HepG2 (cell line): Measurements from ENCODE around the gene KIF26B. TPM values are rescaled to one million over a fixed set of nuclear protein-coding genes. Genes with fewer than 3 reads are reported as not detected.

Source experiments
- ATAC-seq: fragments of 200-7000 bp; cut with Tn5 transposase; 3 replicates; pipeline ENCODE4 v1.9.1; 2020; ENCODE audit warnings: mild to moderate bottlenecking, moderate library complexity
- BruUV-seq: library from RNA; stranded (reverse); fragments of 400-500 nt; replicated peaks from 2 replicates; lab custom pipeline; 2021; lab: Mats Ljungman, UMichigan
- CTCF ChIA-PET: fragments of 300-600 bp; formaldehyde crosslinking; extraction: SDS; loops from one replicate; lab custom pipeline; 2021; ENCODE audit warnings: low total read pairs, inconsistent platforms, low intra/inter-chr PET ratio; lab: Yijun Ruan, JAX
- POLR2A ChIA-PET: fragments of 350-600 bp; sonication (Branson Sonifier 250); formaldehyde crosslinking; loops from one replicate; lab custom pipeline; 2020; ENCODE audit warnings: antibody characterized with exemption, inconsistent platforms; lab: Yijun Ruan, JAX
- DNase-seq: peaks from one replicate; pipeline ENCODE4 v3.0.0-alpha.2; 2015; ENCODE audit warnings: low spot score
- FAIRE-seq: peaks from 3 replicates; lab custom pipeline; 2011; peaks lifted over from hg19 to GRCh38; lab: Jason Lieb, UNC
- H2AFZ ChIP-seq: one replicate; pipeline ENCODE4 v1.6.1; 2011; ENCODE audit warnings: low read length, inconsistent platforms
- H3K27ac ChIP-seq: fragments of 300-600 bp; 3 replicates; pipeline ENCODE4 v1.8.0; 2011; ENCODE audit warnings: mixed run types, mild to moderate bottlenecking, mixed read lengths, low read length, inconsistent platforms; ENCODE audit not compliant: insufficient read depth; ENCODE audit errors: extremely low read length
- H3K27me3 ChIP-seq, 2 experiments: fragments of 200-600 bp in 1 of 2; 2 replicates in 1 of 2; 3 replicates in 1 of 2; pipeline versions ENCODE4 v1.6.0 to v1.8.0; 2011; ENCODE audit warnings: low read length in 2 of 2, mild to moderate bottlenecking in 2 of 2, moderate library complexity in 2 of 2, inconsistent platforms in 1 of 2; ENCODE audit not compliant: insufficient read depth in 2 of 2, control insufficient read depth in 1 of 2
- H3K36me3 ChIP-seq, 2 experiments: fragments of 200-600 bp in 1 of 2; replicated peaks in 1 of 2; 2 replicates in 1 of 2; 3 replicates in 1 of 2; pipeline versions ENCODE4 v1.5.1 to v1.8.0; 2011; ENCODE audit warnings: low read length in 2 of 2, inconsistent platforms in 1 of 2; ENCODE audit not compliant: insufficient read depth in 2 of 2, control insufficient read depth in 1 of 2
- H3K4me1 ChIP-seq: 2 replicates; pipeline ENCODE4 v1.5.1; 2012; ENCODE audit warnings: low read length, inconsistent platforms; ENCODE audit not compliant: insufficient read depth
- H3K4me2 ChIP-seq: 2 replicates; pipeline ENCODE4 v1.6.0; 2011; ENCODE audit warnings: low read depth, low read length, inconsistent platforms
- H3K4me3 ChIP-seq, 3 experiments: fragments of 200-600 bp in 1 of 3; sonication (generic), shearing (Covaris generic) in 1 of 3; replicated peaks in 1 of 3; 2 replicates each; pipeline ENCODE4 v1.5.1; 2011 to 2016; ENCODE audit warnings: low read length in 3 of 3, inconsistent platforms in 2 of 3, low read depth in 2 of 3, mild to moderate bottlenecking in 2 of 3, control low read depth in 1 of 3, mixed read lengths in 1 of 3; ENCODE audit not compliant: insufficient read depth in 1 of 3
- H3K79me2 ChIP-seq: one replicate; pipeline ENCODE4 v1.6.1; 2011; ENCODE audit warnings: low read length, inconsistent platforms; ENCODE audit not compliant: insufficient read depth
- H3K9ac ChIP-seq: 2 replicates; pipeline ENCODE4 v1.6.0; 2011; ENCODE audit warnings: mild to moderate bottlenecking, low read depth, low read length, inconsistent platforms; ENCODE audit not compliant: insufficient read depth
- H3K9me3 ChIP-seq: 2 replicates; pipeline ENCODE4 v1.5.1; 2012; ENCODE audit warnings: mild to moderate bottlenecking, low read length
- H4K20me1 ChIP-seq: 2 replicates; pipeline ENCODE4 v1.6.0; 2011; ENCODE audit warnings: inconsistent platforms, mild to moderate bottlenecking, low read length, moderate library complexity; ENCODE audit not compliant: insufficient read depth
- AGO1 ChIP-seq: fragments of 200-400 bp; formaldehyde crosslinking; IDR thresholded peaks from 2 replicates; pipeline ENCODE4 v1.6.1; 2017; ENCODE audit warnings: mild to moderate bottlenecking, low read depth, low read length, moderate library complexity; ENCODE audit not compliant: poor library complexity, severe bottlenecking
- BRD4 ChIP-seq: sonication (generic); formaldehyde crosslinking; IDR thresholded peaks from 2 replicates; pipeline ENCODE4 v1.4.0; 2020; ENCODE audit warnings: missing genetic modification reagents
- ETS1 ChIP-seq: sonication (generic); formaldehyde crosslinking; IDR thresholded peaks from 2 replicates; pipeline ENCODE4 v1.4.0; 2020; ENCODE audit warnings: missing genetic modification reagents
- HMG20B ChIP-seq: conservative IDR thresholded peaks from 2 replicates; pipeline ENCODE4 v1.6.1; 2016; ENCODE audit warnings: missing genetic modification reagents, missing compliant biosample characterization
- IKZF1 ChIP-seq: fragments of 450-650 bp; IDR thresholded peaks from 2 replicates; pipeline ENCODE4 v1.7.1; 2016
- MYNN ChIP-seq: sonication (generic); formaldehyde crosslinking; IDR thresholded peaks from 2 replicates; pipeline ENCODE4 v1.4.0; 2020; ENCODE audit warnings: mild to moderate bottlenecking, low read depth, missing genetic modification reagents
- SALL2 ChIP-seq: sonication (generic); formaldehyde crosslinking; IDR thresholded peaks from 2 replicates; pipeline ENCODE4 v1.8.1; 2023; ENCODE audit warnings: mild to moderate bottlenecking, missing genetic modification reagents, inconsistent platforms
- TBP ChIP-seq: sonication (generic); formaldehyde crosslinking; IDR thresholded peaks from 2 replicates; pipeline ENCODE4 v1.5.0; 2020; ENCODE audit warnings: missing genetic modification reagents
- ZFP36L2 ChIP-seq: sonication (generic); formaldehyde crosslinking; IDR thresholded peaks from 2 replicates; pipeline ENCODE4 v1.4.0; 2020; ENCODE audit warnings: missing genetic modification reagents
- ZNF781 ChIP-seq: sonication (generic); formaldehyde crosslinking; IDR thresholded peaks from 2 replicates; pipeline ENCODE4 v1.5.1; 2020; ENCODE audit warnings: borderline replicate concordance, mild to moderate bottlenecking, missing genetic modification reagents; ENCODE audit errors: not compliant biosample characterization
- ZNF879 ChIP-seq: sonication (generic); formaldehyde crosslinking; IDR thresholded peaks from 2 replicates; pipeline ENCODE4 v1.8.1; 2023; ENCODE audit warnings: missing genetic modification reagents
- WGBS: methylation state at CpG from one replicate; pipeline ENCODE4 v1.1.6; 2017; ENCODE audit warnings: low lambda C conversion rate; 5-methylcytosine and 5-hydroxymethylcytosine counted together
- in situ Hi-C: cut with HindIII; loops from 2 replicates; pipeline ENCODE4 v1.10.0; 2017; ENCODE audit warnings: low pct_unique_long_range_greater_than_20kb; ENCODE audit not compliant: extremely low pct_ligation_motif_present
- intact Hi-C: fragments of 100-400 bp; cut with micrococcal nuclease; formaldehyde crosslinking; loops from one replicate; pipeline ENCODE4 v1.10.0; 2022; ENCODE audit not compliant: unreplicated experiment
- polyA plus RNA-seq, 8 experiments: library from polyadenylated mRNA; depleted of rRNA in 3 of 8; stranded (reverse) in 7 of 8; unstranded in 1 of 8; fragments of >200 nt; fragmentation: Illumina TruSeq in 4 of 8; extraction: Trizol in 4 of 8; gene quantifications; 2 replicates each; pipeline versions ENCODE4 v1.2.1 to v1.2.3, GENCODE V29; 2011 to 2016; ENCODE audit warnings: low read depth in 4 of 8, missing spikeins in 1 of 8, mixed read lengths in 1 of 8; ENCODE audit not compliant: insufficient read depth in 1 of 8
- total RNA-seq, 5 experiments: library from RNA; depleted of rRNA; stranded (reverse); fragments of >200 nt; fragmentation: Illumina TruSeq; extraction: Trizol; gene quantifications; 2 replicates each; pipeline ENCODE4 v1.2.3, GENCODE V29; 2016; ENCODE audit warnings: low read depth in 1 of 5
- TF ChIP-seq, protein P1 (sequence below): sonication (generic); formaldehyde crosslinking; IDR thresholded peaks from 2 replicates; pipeline ENCODE4 v1.8.0; 2022; ENCODE audit warnings: missing genetic modification reagents, mild to moderate bottlenecking, moderate library complexity, borderline replicate concordance
- TF ChIP-seq, protein P2 (sequence below): sonication (generic); formaldehyde crosslinking; IDR thresholded peaks from one replicate; pipeline ENCODE4 v1.5.1; 2020; ENCODE audit warnings: mild to moderate bottlenecking, missing genetic modification reagents; ENCODE audit errors: not compliant biosample characterization

KIF26B gene
- total and polyA plus RNA-seq, 2 of the 13 experiments (the other 11 are each of a cell fraction or from before 2014, with no cell fraction given), result 0.08 to 0.09 TPM

- peaks cover 25% of the 10 kb centered on the region for H3K4me1 ChIP-seq
- no TSS peak for BruUV-seq
- no peak overlapping the region for H3K4me3 ChIP-seq
- intact Hi-C loops (no loop called here), in situ Hi-C loops (no loop called here)
- H3K79me2 ChIP-seq, result no peaks in the 10 kb centered on the region
- no peaks in the 10 kb centered on the region for H3K27me3 ChIP-seq
- H4K20me1 ChIP-seq, result no peaks in the 10 kb centered on the region
- no peaks in the 10 kb centered on the region for H3K9me3 ChIP-seq
- FAIRE-seq (no peak), ATAC-seq (no peak), DNase-seq (no peak)
- 60% methylated on average over 3 of the region's 5 CpGs for WGBS
- ChIA-PET POLR2A (no interaction called here), CTCF (no interaction called here)
- no peak overlapping the region for H3K27ac ChIP-seq
- H2AFZ ChIP-seq, result no peak overlapping the region
- no peaks in the 10 kb centered on the region for H3K36me3 ChIP-seq
- no peak overlapping the region for H3K4me2 ChIP-seq
- no peak overlapping the region for H3K9ac ChIP-seq
- TF ChIP-seq BRD4 (CRISPR knock-in tag), result no peak
- no peak for TF ChIP-seq TBP (CRISPR knock-in tag)
- TF ChIP-seq AGO1, result no peak
- TF ChIP-seq ZNF781 (CRISPR knock-in tag), result no peak
- no peak for TF ChIP-seq SALL2 (CRISPR knock-in tag)
- TF ChIP-seq, protein P1, sequence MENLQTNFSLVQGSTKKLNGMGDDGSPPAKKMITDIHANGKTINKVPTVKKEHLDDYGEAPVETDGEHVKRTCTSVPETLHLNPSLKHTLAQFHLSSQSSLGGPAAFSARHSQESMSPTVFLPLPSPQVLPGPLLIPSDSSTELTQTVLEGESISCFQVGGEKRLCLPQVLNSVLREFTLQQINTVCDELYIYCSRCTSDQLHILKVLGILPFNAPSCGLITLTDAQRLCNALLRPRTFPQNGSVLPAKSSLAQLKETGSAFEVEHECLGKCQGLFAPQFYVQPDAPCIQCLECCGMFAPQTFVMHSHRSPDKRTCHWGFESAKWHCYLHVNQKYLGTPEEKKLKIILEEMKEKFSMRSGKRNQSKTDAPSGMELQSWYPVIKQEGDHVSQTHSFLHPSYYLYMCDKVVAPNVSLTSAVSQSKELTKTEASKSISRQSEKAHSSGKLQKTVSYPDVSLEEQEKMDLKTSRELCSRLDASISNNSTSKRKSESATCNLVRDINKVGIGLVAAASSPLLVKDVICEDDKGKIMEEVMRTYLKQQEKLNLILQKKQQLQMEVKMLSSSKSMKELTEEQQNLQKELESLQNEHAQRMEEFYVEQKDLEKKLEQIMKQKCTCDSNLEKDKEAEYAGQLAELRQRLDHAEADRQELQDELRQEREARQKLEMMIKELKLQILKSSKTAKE (CRISPR knock-in tag), result no peak
- no peak for TF ChIP-seq MYNN (CRISPR knock-in tag)
- TF ChIP-seq ETS1 (CRISPR knock-in tag), result no peak
- no peak for TF ChIP-seq IKZF1
- no peak for TF ChIP-seq HMG20B (CRISPR knock-in tag)
- TF ChIP-seq ZFP36L2, result no peak
- TF ChIP-seq ZNF879, result no peak
- TF ChIP-seq, protein P2, sequence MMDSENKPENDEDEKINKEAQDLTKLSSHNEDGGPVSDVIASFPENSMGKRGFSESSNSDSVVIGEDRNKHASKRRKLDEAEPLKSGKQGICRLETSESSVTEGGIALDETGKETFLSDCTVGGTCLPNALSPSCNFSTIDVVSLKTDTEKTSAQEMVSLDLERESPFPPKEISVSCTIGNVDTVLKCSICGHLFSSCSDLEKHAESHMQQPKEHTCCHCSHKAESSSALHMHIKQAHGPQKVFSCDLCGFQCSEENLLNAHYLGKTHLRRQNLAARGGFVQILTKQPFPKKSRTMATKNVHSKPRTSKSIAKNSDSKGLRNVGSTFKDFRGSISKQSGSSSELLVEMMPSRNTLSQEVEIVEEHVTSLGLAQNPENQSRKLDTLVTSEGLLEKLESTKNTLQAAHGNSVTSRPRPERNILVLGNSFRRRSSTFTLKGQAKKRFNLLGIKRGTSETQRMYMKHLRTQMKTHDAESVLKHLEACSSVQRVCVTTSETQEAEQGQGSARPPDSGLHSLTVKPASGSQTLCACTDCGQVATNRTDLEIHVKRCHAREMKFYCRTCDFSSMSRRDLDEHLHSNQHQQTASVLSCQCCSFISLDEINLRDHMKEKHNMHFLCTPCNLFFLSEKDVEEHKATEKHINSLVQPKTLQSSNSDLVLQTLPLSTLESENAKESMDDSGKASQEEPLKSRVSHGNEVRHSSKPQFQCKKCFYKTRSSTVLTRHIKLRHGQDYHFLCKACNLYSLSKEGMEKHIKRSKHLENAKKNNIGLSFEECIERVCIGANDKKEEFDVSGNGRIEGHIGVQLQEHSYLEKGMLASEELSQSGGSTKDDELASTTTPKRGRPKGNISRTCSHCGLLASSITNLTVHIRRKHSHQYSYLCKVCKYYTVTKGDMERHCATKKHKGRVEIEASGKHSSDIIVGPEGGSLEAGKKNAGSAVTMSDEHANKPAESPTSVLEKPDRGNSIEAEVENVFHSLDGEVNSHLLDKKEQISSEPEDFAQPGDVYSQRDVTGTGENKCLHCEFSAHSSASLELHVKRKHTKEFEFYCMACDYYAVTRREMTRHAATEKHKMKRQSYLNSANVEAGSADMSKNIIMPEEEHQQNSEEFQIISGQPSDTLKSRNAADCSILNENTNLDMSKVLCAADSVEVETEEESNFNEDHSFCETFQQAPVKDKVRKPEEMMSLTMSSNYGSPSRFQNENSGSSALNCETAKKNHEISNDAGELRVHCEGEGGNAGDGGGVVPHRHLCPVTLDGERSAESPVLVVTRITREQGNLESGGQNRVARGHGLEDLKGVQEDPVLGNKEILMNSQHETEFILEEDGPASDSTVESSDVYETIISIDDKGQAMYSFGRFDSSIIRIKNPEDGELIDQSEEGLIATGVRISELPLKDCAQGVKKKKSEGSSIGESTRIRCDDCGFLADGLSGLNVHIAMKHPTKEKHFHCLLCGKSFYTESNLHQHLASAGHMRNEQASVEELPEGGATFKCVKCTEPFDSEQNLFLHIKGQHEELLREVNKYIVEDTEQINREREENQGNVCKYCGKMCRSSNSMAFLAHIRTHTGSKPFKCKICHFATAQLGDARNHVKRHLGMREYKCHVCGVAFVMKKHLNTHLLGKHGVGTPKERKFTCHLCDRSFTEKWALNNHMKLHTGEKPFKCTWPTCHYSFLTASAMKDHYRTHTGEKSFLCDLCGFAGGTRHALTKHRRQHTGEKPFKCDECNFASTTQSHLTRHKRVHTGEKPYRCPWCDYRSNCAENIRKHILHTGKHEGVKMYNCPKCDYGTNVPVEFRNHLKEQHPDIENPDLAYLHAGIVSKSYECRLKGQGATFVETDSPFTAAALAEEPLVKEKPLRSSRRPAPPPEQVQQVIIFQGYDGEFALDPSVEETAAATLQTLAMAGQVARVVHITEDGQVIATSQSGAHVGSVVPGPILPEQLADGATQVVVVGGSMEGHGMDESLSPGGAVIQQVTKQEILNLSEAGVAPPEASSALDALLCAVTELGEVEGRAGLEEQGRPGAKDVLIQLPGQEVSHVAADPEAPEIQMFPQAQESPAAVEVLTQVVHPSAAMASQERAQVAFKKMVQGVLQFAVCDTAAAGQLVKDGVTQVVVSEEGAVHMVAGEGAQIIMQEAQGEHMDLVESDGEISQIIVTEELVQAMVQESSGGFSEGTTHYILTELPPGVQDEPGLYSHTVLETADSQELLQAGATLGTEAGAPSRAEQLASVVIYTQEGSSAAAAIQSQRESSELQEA (CRISPR knock-in tag), result no peak
Observed at GRCh38 chr1:245412306-245412705, 257.5 kb downstream of the KIF26B start.
